ENCODE data around the gene SSBP3. TPM values are rescaled to one million over a fixed set of nuclear protein-coding genes. Genes with fewer than 3 reads are reported as not detected.

Gene SSBP3
- total RNA-seq, 1 donor from 2014 or later, result 7.8 TPM

GRCh38 chr1:54417123-54417522 lies 10.9 kb upstream of the SSBP3 start:
- H3K4me3 ChIP-seq (ENCODE audit: low read depth, low read length), result no peak overlapping the region
- no peak for TF ChIP-seq CTCF (conservative IDR thresholded peaks at IDR 0.05; ENCODE audit: low read depth, low read length)
- no peak for DNase-seq (ENCODE audit: low read depth)

GRCh38 chr1:54416435-54416834 lies 10.2 kb upstream of the SSBP3 start:
- DNase-seq (ENCODE audit: low read depth), result no peak
- no peak for TF ChIP-seq CTCF (conservative IDR thresholded peaks at IDR 0.05; ENCODE audit: low read depth, low read length)
- H3K4me3 ChIP-seq (ENCODE audit: low read depth, low read length), result no peak overlapping the region

GRCh38 chr1:54415991-54416390 lies 9.8 kb upstream of the SSBP3 start:
- DNase-seq (ENCODE audit: low read depth), result no peak
- TF ChIP-seq CTCF (conservative IDR thresholded peaks at IDR 0.05; ENCODE audit: low read depth, low read length), result no peak
- no peak overlapping the region for H3K4me3 ChIP-seq (ENCODE audit: low read depth, low read length)

GRCh38 chr1:54415533-54415932 lies 9.3 kb upstream of the SSBP3 start:
- TF ChIP-seq CTCF (conservative IDR thresholded peaks at IDR 0.05; ENCODE audit: low read depth, low read length), result no peak
- no peak for DNase-seq (ENCODE audit: low read depth)
- no peak overlapping the region for H3K4me3 ChIP-seq (ENCODE audit: low read depth, low read length)

GRCh38 chr1:54413732-54414131 lies 7.5 kb upstream of the SSBP3 start:
- no peak for DNase-seq (ENCODE audit: low read depth)
- H3K4me3 ChIP-seq (ENCODE audit: low read depth, low read length), result no peak overlapping the region
- TF ChIP-seq CTCF (conservative IDR thresholded peaks at IDR 0.05; ENCODE audit: low read depth, low read length), result no peak

- no peak for DNase-seq (ENCODE audit: low read depth)
- no peak overlapping the region for H3K4me3 ChIP-seq (ENCODE audit: low read depth, low read length)
- TF ChIP-seq CTCF (conservative IDR thresholded peaks at IDR 0.05; ENCODE audit: low read depth, low read length), result no peak
Measured at GRCh38 chr1:54413295-54413694, 7.1 kb upstream of the SSBP3 start.

GRCh38 chr1:54410359-54410758 lies 4.2 kb upstream of the SSBP3 start:
- DNase-seq (ENCODE audit: low read depth), result no peak
- TF ChIP-seq CTCF (conservative IDR thresholded peaks at IDR 0.05; ENCODE audit: low read depth, low read length), result no peak
- H3K4me3 ChIP-seq (ENCODE audit: low read depth, low read length), result no peak overlapping the region

Data from epithelial cell of proximal tubule (primary cell).